Measurements from ENCODE around the gene ZNF26.
"Not testable (repeated sequence)": the region's sequence is repeated elsewhere in the genome, so short reads cannot be mapped to it uniquely, and the experiment has no call there.

Gene ZNF26, protein sequence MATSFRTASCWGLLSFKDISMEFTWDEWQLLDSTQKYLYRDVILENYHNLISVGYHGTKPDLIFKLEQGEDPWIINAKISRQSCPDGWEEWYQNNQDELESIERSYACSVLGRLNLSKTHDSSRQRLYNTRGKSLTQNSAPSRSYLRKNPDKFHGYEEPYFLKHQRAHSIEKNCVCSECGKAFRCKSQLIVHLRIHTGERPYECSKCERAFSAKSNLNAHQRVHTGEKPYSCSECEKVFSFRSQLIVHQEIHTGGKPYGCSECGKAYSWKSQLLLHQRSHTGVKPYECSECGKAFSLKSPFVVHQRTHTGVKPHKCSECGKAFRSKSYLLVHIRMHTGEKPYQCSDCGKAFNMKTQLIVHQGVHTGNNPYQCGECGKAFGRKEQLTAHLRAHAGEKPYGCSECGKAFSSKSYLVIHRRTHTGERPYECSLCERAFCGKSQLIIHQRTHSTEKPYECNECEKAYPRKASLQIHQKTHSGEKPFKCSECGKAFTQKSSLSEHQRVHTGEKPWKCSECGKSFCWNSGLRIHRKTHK

DNA sequence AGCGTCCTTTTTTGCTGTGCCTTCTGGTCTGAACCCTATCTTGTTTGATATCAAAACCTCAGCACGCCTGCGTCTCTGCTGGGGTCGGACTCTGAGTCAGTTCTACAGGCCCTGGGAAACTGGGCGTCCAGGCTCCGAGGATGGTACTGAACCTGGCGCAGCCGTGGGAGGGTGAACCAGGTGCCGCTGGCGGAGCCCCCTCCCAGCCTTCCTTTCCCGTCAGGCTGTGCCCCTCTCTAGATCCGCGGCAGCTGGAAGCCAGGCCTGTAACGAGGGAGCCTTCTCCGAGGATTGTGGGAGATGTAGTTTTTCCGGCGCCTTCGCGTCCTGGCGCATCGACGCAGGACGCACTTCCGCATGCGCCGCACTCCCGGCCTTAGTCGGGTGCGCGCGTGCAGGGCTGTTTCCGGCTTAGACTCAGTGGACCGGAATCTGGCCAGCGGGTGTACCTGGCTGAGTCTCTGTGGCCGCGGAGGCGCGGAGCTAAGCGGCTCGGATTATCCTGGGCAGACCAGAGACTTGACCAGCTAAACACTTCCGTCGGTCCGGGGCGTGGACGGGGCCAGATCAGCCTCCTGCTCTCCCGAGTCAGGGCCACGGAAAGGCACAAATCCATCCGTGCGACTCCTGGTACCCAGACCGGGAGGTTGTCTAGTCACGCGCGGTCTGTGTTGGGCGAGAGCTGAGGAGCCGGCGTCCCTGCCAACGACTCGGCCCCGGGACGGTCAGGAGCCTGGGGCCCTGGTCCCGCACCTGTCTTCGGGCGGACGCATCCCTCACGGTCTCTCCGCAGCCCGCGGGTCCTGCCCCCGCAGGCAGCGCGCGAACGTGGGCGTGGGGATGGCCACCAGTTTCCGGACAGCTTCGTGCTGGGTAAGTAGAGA is at the start of gene ZNF26:
Gene ZNF26 (plus strand): TSS at position 367 of the 884 bp plus-strand sequence. CDS start 474 bp downstream, at position 841.
- peak; percentile 96 for FAIRE-seq
- DNase-seq (ENCODE audit: extremely low spot score, insufficient read length, low read depth) = peak; percentile 86

DNA sequence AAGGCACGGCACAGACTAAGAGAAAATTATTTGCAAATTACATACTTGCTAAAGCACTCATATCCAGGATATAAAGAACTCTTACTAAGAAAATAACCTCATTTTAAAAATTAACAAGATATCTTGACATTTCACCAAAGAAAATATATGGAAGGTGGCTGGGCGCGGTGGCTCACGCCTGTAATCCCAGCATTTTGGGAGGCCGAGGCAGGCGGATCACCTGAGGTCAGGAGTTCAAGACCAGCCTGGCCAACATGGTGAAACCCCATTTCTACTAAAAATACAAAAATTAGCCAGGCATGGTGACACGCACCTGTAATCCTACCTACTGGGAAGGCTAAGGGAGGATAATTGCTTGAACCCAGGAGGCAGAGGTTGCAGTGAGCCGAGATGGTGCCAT is 49.2 kb upstream of the ZNF26 start:
- FAIRE-seq = not testable (repeated sequence)

DNA sequence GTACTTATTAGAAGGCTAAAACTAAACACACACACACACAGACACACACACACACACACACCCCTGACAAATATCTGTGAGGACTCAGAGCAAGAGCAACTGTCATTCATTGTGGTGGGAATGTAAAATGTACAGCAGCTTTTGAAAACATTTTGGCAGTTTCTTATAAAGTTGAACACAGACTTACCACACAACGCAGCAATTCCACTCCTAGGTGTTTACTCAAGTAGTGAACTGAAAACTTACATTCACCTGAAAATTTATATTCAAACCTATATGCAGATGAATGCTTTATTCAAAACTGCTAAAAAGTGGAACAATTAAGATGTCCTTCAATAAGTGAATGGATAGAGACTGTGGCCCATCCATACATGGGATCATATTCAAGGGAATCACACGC is 48.7 kb upstream of the ZNF26 start:
- FAIRE-seq = no peak
- no peak for DNase-seq (ENCODE audit: extremely low spot score, insufficient read length, low read depth)

More for the DNA sequence above, 49.2 kb upstream of the ZNF26 start:
- not testable (repeated sequence) for DNase-seq (ENCODE audit: extremely low spot score, insufficient read length, low read depth)

DNA sequence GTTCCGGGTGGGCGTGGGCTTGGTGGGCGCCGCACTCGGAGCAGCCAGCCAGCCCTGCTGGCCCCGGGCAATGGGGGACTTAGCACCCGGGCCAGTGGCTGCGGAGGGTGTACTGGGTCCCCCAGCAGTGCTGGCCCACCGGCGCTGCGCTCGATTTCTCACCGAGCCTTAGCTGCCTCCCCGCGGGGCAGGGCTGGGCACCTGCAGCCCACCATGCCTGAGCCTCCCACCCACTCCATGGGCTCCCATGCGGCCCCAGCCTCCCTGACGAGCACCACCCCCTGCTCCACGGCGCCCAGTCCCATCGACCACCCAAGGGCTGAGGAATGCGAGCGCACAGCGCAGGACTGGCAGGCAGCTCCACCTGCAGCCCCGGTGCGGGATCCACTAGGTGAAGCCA is 47.4 kb upstream of the ZNF26 start:
- DNase-seq (ENCODE audit: extremely low spot score, insufficient read length, low read depth); FAIRE-seq: not testable (repeated sequence)

DNA sequence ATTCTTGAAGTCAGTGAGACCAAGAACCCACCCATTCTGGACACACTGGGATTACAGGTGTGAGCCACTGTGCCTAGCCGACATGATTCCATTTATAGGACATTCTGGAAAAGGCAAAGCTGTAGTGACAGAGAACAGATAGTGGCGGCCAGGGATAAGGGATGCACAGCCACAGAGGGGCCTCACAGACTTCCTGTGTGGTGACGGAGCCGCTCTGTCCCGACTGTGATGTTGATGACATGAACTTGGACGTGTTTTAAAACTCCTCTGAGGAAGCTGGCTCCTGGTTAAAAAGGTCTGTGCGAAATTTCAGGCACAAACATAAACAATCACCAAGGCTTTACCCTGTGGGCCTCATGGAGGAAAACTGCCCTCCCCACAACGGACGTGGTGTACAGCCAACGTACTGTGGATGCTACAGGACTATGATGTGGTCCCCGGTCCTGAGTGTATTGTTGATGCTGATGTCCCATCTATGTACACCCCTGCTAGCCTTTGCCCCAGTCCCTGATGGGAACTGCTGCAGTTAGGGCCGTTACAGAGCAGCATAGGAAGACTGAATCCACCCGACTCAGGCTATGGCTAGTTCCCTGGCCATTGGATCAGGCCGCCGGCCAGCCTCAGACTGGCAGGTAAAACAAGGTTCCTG is 46.0 kb upstream of the ZNF26 start:
- FAIRE-seq (no peak), DNase-seq (ENCODE audit: extremely low spot score, insufficient read length, low read depth) (no peak)

DNA sequence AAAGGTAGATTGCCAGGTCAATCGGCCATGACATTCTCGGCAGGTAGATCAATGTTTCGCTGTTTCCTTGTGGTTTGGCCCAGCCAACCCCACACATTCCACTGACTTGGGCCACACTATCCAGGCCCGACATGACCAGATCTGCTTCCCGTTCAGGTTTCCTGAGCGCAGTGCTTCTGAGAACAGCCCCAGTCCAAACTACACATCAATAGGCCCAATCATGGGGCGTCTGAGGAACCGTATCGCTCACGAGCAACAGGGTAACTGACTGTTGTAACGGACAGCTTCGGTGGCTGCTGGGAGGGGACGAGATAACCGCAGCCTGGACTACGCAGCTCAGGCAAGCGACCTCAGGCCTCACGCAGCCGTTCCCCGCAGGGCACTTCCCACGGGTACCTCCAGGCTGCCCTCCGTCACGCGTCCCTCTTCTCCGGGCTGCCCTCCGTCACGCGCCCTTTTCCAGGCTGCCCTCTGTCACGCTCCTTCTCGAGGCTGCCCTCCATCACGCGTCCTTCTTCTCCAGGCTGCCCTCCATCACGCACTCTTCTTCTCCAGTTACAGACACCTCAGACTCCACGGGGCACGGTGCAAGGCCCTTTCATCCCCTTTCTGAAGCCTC is 44.7 kb upstream of the ZNF26 start:
- no peak for FAIRE-seq

DNA sequence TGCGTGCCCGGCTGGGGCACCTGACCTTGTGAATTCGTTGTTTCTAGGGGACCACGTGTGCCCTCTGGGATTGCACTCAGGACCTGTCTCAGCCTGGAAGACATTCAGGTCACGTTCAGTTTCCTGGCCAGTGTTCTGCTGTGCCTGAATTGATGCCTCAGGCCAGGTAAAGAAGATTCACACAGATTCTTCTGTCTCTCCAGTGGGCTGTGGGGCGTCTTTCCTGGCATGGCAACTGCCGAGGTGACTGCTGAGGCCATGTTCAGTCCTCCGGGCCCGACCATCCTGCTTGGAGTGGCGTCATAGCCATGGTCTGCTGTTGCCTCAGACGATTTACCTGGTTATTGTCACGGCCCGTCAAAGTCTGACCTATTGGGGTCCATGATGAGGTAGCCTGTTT is 43.6 kb upstream of the ZNF26 start:
- no peak for FAIRE-seq
- DNase-seq (ENCODE audit: extremely low spot score, insufficient read length, low read depth) = no peak

More for the DNA sequence above, 44.7 kb upstream of the ZNF26 start:
- no peak for DNase-seq (ENCODE audit: extremely low spot score, insufficient read length, low read depth)

DNA sequence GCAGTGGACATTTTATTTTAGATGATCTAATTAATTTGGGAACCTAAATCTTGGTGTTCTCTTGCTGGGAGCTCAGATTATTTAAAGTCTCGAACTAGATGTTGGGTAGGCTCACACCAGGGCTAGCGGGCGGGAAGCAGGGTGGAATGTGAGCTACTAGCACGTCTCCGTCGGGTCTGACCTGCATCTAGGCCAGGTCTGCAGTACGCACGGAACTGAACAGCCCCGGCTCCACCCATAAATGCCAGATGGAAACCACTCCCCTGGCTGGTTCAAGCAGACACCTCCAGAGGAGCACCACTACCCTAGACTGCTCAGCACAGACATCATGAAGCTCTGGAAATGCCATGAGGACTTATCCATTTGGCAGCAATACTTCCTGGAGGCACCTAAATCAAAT is 40.4 kb upstream of the ZNF26 start:
- DNase-seq (ENCODE audit: extremely low spot score, insufficient read length, low read depth) (no peak), FAIRE-seq (no peak)

DNA sequence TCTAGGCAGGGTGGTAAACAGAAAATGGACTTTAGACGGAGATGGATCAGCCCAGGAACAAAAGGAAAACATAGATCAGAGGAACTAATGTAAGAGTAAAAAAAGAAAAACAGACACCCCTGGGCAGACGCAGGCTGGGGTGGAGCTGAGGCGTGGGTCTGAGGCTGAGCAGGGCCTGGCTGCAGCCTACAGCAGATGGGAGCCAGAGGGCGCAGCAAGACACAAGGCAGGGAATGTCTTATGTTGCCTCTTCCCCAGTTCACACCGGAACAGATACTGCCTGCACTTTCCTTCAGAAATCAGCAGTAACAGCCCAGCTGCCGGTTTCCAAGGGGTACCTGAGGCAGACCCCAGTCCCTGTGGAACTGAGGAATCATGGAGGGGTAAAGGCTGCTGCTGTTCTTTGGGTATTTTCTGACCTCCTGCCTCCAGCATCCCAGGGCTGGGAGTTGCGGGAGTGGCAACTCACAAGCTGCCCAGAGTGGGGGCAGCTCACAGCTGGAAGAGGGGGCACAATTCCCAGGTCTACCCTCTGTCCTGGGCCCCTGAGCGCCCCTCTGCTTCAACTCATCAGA is 39.8 kb upstream of the ZNF26 start:
- DNase-seq (ENCODE audit: extremely low spot score, insufficient read length, low read depth) = no peak
- no peak for FAIRE-seq

DNA sequence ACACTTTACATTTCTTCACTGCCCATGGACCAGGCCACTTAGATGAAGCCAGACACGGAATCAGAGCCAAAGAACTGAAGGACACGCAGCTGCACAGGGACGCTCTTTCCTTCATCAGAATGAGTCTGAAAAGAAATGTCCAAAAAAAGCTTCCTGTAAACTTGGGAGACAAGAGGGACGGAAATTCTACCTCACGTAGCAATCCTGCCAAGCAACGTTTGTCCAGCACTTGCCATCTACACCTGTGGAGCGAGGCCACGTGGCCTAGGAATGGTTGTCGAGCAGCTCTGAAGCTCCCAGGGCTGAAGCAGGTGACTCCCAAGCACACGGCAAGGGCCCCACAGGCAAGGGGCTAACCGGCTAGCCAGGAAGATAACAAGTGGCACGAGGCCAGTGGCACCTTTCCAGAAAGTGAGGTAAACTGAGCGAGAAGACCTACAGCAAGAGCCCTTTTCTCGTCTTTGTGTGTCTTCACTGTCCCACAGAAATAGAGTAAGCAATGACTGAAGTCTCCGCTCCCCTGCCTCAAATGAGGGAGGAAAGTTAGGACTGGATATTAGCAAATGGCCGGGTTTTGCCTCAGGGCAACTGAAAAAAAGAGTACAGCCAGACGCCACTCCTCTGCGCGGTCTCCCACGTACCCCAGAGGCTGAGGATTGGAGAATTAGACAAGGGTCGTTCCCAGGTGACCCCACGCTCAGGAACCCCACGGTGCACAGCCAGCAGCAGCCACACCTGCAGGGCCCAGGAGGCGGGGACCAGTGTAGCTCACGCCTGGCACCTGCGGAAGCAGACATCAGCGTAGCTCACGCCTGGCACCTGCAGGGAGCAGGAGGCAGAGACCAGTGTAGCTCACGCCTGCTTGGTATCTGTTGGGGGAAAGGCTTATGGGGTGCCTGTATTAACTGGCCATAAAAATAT is 37.8 kb upstream of the ZNF26 start:
- FAIRE-seq = no peak
- no peak for DNase-seq (ENCODE audit: extremely low spot score, insufficient read length, low read depth)

DNA sequence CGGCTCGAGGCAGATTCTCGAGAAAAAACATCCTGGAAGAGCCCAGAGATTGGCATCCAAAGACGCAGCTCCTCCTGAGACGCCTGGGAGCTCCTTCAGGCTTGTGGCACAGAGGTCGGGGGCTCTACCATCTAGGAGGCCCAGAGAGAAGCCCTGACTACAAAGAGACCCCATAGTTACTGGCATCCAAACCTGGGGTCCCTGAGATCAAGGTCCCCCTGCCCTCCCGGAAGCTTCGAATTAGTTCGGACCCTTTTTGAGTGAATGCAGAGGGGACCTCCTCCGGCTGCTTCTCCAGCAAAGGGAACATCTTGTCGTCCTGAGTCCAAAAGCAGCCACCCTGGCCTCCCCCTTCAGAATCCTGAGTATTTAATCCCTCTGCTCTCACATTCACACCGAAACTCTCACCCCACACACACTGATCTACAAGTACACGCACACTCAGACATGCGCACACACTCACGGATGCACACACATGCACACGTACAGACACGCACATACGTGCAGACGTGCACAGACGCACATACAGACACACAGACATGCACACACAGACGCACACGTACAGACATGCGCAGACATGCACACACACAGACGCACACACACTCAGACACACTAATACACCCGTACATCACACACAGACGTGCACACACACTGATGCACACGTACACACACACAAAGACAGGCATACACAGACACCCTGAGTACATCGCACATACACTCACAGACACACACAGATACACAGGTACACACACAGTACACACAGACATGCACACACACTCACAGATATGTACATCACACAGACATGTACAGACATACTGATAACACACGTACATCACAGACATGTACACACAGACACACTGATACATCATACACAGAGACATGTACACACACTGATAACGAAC is 36.0 kb upstream of the ZNF26 start:
- no peak for DNase-seq (ENCODE audit: extremely low spot score, insufficient read length, low read depth)

DNA sequence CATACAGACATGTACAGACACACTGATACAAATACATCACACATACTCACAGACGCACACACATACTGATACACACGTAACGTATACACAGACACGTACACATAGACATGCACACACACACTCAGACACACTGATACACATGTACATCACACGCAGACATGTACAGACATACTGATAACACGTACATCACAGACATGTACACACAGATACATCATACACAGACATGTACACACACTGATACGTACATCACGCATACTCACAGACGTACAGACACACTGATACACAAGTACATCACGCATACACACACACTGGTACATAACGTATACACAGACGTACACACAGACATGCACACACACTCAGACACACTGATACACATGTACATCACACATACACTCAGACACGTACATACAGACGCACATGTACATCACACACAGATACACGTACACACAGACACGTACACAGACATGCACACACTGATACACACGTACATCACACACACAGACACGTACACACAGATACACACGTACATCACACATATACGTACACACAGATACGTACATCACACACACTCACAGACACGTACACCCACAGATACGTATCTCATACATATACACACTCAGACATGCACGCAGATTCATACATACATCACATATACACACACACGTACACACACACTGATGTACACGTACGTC is 35.2 kb upstream of the ZNF26 start:
- DNase-seq (ENCODE audit: extremely low spot score, insufficient read length, low read depth) (no peak), FAIRE-seq (no peak)

More for the DNA sequence above, 36.0 kb upstream of the ZNF26 start:
- no peak for FAIRE-seq

DNA sequence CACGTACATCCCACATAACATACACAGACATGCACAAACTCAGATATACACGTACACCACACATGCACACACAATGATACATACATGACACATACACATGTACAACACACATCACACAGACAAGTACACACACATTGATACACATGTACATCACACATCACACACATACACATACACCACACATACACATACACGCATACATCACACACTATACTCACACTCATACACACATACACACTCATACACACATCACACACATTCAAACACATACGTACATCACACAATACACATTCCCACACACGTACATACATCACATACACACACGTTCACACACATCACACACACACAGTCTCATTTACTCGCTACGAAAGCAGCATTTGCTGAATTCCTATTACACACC is 34.5 kb upstream of the ZNF26 start:
- DNase-seq (ENCODE audit: extremely low spot score, insufficient read length, low read depth) (no peak), FAIRE-seq (peak; percentile 15)

DNA sequence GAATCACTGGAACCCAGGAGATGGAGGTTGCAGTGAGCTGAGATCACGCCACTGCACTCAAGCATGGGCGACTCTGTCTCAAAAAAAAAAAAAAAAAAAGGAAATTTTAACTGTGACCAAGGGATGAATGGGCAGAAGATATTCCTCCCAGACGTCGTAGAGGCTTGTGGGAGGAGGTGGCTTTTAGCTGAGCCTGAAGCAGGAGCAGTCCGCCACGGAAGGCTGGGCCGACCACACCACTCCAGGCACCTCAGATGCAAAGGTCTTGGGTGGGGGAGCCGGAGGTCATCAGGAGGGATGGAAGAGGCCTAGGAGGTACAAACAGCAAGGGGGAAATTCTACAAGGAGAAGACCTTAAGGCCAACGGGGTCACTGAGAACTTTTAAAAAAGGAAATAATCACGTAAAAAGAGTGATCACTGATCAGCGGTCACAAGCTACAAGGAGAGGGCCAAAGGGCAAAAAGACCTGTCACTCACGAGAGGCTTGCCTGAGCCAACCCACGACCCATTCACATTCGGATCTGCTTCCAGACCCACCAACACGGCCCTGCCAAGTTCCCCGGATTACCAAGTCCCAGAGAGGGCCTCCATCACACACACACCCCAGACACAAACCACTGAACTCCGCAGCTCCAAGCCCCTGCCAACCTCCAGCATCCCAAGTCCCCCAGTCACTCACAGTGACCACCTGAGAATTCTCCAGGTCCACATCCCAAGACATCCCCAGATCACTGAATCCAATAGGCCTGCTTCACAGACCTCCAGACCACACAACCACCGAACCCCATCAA is 33.6 kb upstream of the ZNF26 start:
- FAIRE-seq (no peak), DNase-seq (ENCODE audit: extremely low spot score, insufficient read length, low read depth) (no peak)

DNA sequence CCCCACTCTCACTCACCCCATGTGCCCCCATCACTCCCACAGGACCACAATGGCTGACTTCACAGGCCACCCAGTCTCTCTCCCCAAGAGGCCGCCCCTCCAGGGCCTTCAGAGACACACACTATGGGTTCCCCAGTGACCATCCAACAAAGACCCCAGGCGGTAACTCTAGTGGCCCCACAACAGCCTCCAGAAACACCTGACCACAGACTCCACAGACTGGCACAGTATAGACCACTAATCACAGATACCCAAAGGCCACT is 33.1 kb upstream of the ZNF26 start:
- FAIRE-seq = no peak
- DNase-seq (ENCODE audit: extremely low spot score, insufficient read length, low read depth) = no peak

DNA sequence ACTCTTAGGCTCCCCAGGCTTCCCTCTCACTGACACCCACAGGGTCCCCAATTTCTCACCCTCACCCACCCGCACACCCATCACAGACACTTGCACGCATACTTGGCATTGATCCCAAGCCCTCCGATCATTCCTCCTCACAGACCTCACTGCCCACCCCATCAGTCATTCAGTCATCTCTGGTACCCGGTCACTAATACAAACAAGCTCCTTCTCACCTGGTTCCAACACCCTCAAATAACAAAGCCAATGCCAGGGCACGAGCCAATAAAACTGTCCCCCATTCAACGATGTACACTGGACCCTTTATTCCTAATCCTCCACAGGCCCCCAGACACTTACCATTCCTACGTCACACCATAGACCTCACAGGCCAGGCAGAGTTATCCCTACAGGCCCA is 32.4 kb upstream of the ZNF26 start:
- DNase-seq (ENCODE audit: extremely low spot score, insufficient read length, low read depth) (no peak), FAIRE-seq (no peak)

Measured in GM18507 (cell line).